HG03196 (cell line): ENCODE results near the gene KIF24.
"Not testable (repeated sequence)": the region's sequence is repeated elsewhere in the genome, so short reads cannot be mapped to it uniquely, and the experiment has no call there.

Source experiments
- ATAC-seq: cut with Tn5 transposase; IDR thresholded peaks from one replicate; pipeline ENCODE4 v1.9.1; 2021; ENCODE audit not compliant: unreplicated experiment

KIF24 gene

GRCh38 chr9:34366365-34366764, 37.3 kb upstream of the KIF24 start:
- ATAC-seq, result no peak

GRCh38 chr9:34365282-34365681, 36.2 kb upstream of the KIF24 start:
- no peak for ATAC-seq

GRCh38 chr9:34363619-34364351, 34.7 kb upstream of the KIF24 start:
- ATAC-seq, result no peak

- ATAC-seq, result no peak
Measured at GRCh38 chr9:34362614-34363214, 33.6 kb upstream of the KIF24 start.

GRCh38 chr9:34352957-34353356, 23.9 kb upstream of the KIF24 start:
- not testable (repeated sequence) for ATAC-seq

GRCh38 chr9:34352122-34352652, 23.1 kb upstream of the KIF24 start:
- ATAC-seq, result not testable (repeated sequence)

GRCh38 chr9:34349324-34349723, 20.3 kb upstream of the KIF24 start:
- no peak for ATAC-seq

GRCh38 chr9:34347800-34348158, 18.7 kb upstream of the KIF24 start:
- ATAC-seq, result no peak

GRCh38 chr9:34346873-34347799, 18.1 kb upstream of the KIF24 start:
- ATAC-seq, result no peak

- no peak for ATAC-seq
Measured at GRCh38 chr9:34343605-34344004, 14.5 kb upstream of the KIF24 start.

GRCh38 chr9:34343090-34343489, 14.0 kb upstream of the KIF24 start:
- ATAC-seq, result no peak

GRCh38 chr9:34341659-34342295, 12.7 kb upstream of the KIF24 start:
- no peak for ATAC-seq

- ATAC-seq, result no peak
Measured at GRCh38 chr9:34338665-34339385, 9.8 kb upstream of the KIF24 start.

- not testable (repeated sequence) for ATAC-seq
Measured at GRCh38 chr9:34338079-34338478, 9.0 kb upstream of the KIF24 start.

GRCh38 chr9:34337403-34337802, 8.3 kb upstream of the KIF24 start:
- ATAC-seq, result no peak

GRCh38 chr9:34335376-34335775, 6.3 kb upstream of the KIF24 start:
- ATAC-seq, result no peak

GRCh38 chr9:34334916-34335315, 5.8 kb upstream of the KIF24 start:
- ATAC-seq, result no peak

- no peak for ATAC-seq
Measured at GRCh38 chr9:34334337-34334824, 5.3 kb upstream of the KIF24 start.

- no peak for ATAC-seq
Measured at GRCh38 chr9:34333836-34334235, 4.8 kb upstream of the KIF24 start.
